GM21447 (cell line): ENCODE data around the gene PARD6G.
"Not testable (repeated sequence)": the region's sequence is repeated elsewhere in the genome, so short reads cannot be mapped to it uniquely, and the experiment has no call there.

Experiments used
- ATAC-seq: cut with Tn5 transposase; IDR thresholded peaks from one replicate; pipeline ENCODE4 v1.9.1; 2021; ENCODE audit not compliant: unreplicated experiment

Gene PARD6G

DNA sequence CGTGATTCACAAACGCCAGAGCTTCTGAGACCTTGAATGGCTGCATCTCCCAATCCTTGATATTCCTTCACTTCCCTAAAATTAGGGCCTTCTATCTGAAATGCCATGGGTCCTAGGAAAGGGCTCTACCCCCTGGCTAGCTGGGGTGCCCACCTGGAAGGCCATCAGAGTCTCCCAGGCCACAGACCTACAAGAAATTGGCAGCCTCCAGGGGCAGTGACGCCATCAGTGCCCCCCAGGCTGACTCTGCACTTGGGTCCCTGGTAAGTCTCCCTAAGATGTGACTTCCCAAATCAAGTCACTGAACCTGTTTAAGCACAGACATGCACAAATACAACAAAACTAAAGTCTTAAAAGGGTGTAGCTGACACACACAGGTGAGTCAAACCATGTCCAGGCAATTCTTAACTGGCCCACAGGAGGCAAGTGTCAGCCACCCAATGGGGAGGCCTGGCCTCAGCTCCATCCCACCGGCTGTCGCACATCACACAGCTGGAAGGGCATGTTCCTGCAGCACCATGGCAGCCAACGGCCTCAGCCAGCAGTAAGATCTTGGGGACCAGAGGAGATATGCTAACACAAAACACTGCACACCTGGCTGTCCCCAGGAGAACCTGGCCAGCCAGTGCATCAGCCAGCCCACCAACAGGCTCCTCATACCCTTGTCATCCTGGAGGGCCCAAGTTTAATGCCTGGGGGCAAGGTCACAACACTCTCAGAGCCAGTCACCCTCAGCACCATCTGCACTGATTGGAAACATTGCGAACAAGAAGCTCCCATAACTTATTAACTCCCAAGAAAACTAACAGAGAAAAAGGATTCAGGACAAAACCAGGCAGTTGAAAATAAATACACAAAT, 5.2 kb downstream of the PARD6G start:
- no peak for ATAC-seq

DNA sequence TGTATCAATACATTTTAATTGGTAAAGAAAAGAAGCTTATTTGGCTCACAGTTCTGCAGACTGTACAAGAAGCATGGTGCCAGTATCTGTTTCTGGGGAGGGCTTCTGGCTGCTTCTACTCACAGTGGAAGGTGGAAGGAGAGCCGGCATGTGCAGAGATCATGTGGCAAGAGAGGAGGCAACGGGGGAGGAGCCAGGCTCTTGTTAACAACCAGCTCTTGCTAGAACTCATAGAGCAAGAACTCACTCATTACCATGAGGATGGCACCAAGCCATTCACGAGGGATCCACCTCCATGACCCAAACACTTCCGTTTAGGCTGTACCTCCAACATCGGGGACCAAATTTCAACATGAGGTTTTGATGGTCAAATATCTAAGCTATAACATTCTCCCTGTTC, 7.5 kb downstream of the PARD6G start:
- no peak for ATAC-seq

- no peak for ATAC-seq
Measured at GRCh38 chr18:80238651-80239260, 8.6 kb downstream of the PARD6G start.

- ATAC-seq = not testable (repeated sequence)
Measured at GRCh38 chr18:80237519-80237918, 9.8 kb downstream of the PARD6G start.

GRCh38 chr18:80234398-80234797, 12.9 kb downstream of the PARD6G start:
- ATAC-seq = no peak

GRCh38 chr18:80233899-80234298, 13.4 kb downstream of the PARD6G start:
- no peak for ATAC-seq

DNA sequence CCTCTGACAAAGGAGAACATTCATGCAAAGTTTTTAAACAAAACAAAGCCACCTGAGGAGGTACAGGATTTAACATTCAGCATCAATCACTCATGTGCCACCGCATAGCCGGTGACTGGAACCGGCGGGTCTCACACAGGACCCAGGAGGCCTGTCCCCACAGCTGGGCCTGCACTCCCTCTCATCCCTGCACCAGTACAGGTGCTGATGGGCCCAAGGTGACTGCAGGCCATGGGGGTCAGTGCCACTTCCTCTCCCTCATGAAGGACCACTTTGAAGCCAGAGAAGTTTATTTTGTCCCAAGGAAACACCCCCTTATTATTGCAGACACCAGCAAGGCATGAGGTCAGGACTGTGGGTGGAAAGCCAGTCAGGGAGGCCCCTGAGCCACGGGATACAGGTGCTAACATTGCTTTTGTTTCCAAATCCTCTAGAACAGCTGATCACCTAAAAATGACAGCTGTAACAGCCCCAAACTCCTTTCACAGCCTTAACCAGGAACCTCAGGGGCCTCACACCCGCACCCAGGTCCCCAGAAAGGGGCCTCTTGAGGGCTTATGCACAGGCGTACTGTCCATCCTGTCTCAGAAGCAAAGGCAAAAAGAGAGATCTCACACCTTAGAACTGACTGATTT, 14.0 kb downstream of the PARD6G start:
- ATAC-seq = no peak

GRCh38 chr18:80232710-80233109, 14.6 kb downstream of the PARD6G start:
- no peak for ATAC-seq

DNA sequence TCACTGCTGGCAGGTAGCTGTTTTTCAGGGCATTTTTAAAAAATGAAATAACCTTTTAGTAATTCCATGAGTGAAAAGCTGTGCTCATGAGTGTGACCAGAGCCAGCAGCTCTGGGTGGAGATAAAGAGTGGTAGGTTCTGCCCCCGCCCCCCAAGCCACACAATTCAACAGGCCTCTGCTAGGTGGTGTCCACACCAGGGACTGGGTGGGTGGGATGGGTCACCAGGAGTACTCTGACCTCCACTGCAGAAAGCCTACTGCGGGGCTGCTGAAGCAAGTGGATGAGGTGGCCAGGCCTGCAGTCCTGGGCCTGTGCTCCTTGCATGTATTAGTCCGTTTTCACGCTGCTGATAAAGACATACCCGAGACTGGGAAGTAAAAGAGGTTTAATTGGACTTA, 15.3 kb downstream of the PARD6G start:
- ATAC-seq = no peak

DNA sequence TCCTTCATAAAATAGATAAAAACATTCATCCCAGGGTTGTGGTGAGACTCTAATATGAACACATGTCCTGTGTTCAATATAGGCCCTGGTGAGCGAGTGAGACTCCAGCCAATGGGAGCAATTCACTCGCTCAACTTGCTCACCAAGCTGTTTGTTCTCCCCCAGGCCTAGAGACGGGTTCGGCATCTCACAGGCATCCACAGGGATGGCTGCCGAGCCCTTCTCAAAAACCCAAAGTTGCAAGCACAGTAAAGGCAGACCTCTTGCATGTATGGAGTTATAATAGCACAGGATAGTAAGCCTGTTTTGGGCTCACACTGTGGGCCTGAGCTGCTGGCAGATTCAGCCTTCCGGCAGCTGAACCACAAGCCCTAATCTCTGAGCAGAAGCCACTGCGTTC, 15.7 kb downstream of the PARD6G start:
- ATAC-seq = no peak

DNA sequence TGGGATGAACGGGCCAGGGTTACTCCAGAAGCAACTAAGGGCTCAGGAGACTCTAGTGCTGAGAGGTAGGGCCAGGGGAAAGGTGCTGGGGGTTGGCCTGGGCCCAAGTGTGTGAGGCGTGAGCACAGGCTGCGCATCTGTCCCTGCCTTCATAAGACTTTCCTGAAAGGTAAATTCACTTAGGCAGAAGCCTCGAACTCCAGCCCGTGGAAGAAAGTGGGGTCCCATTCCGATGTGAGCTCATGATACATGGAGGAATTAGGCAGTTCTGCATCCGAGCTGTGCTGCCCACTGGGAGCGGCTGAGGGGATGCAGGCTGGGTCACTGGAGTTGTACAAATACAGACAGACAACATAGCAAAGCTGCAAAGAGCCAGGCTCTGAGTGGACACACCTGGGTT, 16.2 kb downstream of the PARD6G start:
- ATAC-seq = no peak

- ATAC-seq = no peak
Measured at GRCh38 chr18:80229766-80230745, 17.3 kb downstream of the PARD6G start.

GRCh38 chr18:80229363-80229762, 18.0 kb downstream of the PARD6G start:
- ATAC-seq = no peak

GRCh38 chr18:80228051-80228848, 19.1 kb downstream of the PARD6G start:
- ATAC-seq = no peak

- no peak for ATAC-seq
Measured at GRCh38 chr18:80227472-80227871, 19.8 kb downstream of the PARD6G start.

DNA sequence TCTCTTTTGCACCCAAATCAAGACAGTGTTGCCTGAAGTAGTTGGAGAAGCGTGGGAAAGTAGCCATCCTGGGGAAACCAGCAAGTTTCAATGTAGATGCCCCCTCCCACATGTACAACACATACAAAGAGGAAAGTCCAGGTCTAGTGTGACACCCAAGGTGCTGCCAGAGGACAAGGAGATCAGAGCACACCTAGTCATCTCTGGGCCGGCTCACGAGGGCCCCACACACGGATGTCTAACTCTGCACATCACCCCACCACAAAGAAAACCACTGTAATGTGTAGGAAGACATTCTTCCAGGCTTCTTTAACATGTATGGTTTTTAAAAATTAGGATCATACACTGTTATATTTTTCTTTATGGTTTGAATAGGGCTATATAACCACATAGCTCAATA, 21.6 kb downstream of the PARD6G start:
- no peak for ATAC-seq

- no peak for ATAC-seq
Measured at GRCh38 chr18:80223581-80224148, 23.6 kb downstream of the PARD6G start.

GRCh38 chr18:80219488-80219887, 27.8 kb downstream of the PARD6G start:
- ATAC-seq = not testable (repeated sequence)

GRCh38 chr18:80218341-80219227, 28.7 kb downstream of the PARD6G start:
- no peak for ATAC-seq
